ENCODE data around the gene RPL13A.
"Not testable (repeated sequence)": the region's sequence is repeated elsewhere in the genome, so short reads cannot be mapped to it uniquely, and the experiment has no call there.

RPL13A gene

GRCh38 chr19:49456326-49456725, 31.1 kb upstream of the RPL13A start:
- DNase-seq (ENCODE audit: low read depth, low spot score) = no peak

DNA sequence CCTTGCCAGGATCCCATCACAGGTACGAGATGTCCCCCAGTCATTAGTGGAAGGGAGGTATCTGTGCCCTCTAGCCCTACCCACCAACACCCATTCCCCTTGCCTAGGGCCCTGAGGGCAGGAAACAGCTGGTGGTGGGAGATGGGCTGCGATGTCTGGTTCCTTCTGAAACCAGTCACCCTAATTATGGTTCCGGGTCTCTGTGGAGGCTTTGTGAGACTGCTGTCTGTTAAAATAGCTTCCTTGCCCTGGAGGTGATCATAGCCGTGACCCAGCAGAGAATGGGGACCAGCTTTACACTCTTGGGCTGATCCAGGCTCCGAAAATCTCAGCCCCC, 28.9 kb upstream of the RPL13A start:
- DNase-seq (ENCODE audit: low read depth, low spot score) = no peak

DNA sequence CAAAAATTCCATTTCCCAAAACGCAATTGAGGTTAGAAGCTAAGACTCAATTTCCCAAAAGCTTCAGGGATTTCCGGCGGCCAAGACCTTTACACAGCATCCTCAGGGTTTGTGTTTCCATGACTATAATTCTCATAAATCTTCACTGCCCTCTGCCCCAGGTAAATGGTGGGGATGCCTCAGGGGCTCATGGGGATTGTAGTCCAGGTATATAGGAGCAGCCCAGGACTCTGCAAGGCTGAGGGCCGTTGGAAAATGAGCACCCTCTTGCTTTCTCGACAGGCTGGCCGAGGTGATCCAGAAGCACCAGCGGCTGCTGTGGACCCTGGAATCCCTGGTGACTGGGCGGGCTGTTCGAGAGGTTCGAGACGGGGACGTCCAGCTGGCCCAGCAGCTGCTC, 28.0 kb upstream of the RPL13A start:
- DNase-seq (ENCODE audit: low read depth, low spot score) = no peak

DNA sequence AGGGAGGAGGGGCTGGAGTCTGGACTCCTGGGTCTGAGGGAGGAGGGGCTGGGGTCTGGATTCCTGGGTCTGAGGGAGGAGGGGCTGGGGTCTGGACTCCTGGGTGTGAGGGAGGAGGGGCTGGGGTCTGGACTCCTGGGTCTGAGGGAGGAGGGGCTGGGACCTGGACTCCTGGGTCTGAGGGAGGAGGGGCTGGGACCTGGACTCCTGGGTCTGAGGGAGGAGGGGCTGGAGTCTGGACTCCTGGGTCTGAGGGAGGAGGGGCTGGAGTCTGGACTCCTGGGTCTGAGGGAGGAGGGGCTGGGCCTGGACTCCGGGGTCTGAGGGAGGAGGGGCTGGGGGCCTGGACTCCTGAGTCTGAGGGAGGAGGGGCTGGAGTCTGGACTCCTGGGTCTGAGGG, 26.3 kb upstream of the RPL13A start:
- DNase-seq (ENCODE audit: low read depth, low spot score) = not testable (repeated sequence)

- no peak for DNase-seq (ENCODE audit: low read depth, low spot score)
Observed at GRCh38 chr19:49461656-49462055, 25.8 kb upstream of the RPL13A start.

- no peak for DNase-seq (ENCODE audit: low read depth, low spot score)
Observed at GRCh38 chr19:49462492-49462891, 24.9 kb upstream of the RPL13A start.

- no peak for DNase-seq (ENCODE audit: low read depth, low spot score)
Observed at GRCh38 chr19:49463960-49464740, 23.3 kb upstream of the RPL13A start.

DNA sequence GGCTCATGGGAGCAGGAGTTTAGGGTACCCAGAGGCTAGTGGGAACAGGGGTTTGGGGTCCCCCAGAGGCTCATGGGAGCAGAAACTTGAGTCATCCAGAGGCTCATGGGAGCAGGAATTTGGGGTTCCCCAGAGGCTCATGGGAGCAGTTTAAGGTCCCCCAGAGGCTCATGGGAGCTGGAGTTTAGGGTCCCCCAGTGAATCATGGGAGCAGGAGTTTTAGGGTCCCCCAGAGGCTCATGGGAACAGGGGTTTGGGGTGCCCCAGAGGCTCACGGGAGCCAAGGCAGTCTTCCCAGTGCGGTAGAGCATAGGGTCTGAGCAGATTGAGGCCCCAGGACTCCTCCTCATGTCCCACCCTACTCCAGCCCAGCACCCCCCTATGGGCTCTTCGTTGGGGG, 22.0 kb upstream of the RPL13A start:
- no peak for DNase-seq (ENCODE audit: low read depth, low spot score)

- no peak for DNase-seq (ENCODE audit: low read depth, low spot score)
Observed at GRCh38 chr19:49468199-49468598, 19.2 kb upstream of the RPL13A start.

DNA sequence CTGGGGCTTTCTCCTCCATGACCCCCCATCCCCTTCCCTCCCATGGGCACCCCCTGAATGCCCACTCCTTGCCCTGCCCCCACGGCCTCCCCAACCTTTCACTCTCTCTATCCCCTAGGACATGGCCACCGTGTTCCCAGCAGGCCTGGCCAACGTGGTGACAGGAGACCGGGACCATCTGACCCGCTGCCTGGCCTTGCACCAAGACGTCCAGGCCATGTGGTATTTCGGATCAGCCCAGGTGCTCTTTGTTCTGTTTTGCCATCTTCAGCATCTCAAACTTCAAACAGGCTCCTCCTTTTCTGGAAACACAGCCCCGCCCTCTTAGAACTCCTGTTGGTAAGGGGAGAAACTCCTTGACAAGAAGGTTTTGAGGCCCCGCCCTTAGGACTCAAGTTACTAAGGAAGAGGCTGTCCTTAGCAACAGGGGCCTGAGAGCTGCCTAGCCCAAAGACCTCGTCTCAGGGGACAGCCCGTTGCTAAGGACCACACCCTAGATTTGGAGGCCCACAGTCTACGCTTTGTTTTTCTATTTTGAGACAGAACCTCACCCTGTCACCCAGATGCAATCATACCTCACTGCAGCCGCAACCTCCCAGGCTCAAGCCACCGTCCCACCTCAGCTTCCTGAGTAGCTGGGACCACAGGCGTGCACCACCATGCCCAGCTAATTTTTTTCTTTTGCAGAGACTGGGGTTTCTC, 18.5 kb upstream of the RPL13A start:
- DNase-seq (ENCODE audit: low read depth, low spot score) = no peak

DNA sequence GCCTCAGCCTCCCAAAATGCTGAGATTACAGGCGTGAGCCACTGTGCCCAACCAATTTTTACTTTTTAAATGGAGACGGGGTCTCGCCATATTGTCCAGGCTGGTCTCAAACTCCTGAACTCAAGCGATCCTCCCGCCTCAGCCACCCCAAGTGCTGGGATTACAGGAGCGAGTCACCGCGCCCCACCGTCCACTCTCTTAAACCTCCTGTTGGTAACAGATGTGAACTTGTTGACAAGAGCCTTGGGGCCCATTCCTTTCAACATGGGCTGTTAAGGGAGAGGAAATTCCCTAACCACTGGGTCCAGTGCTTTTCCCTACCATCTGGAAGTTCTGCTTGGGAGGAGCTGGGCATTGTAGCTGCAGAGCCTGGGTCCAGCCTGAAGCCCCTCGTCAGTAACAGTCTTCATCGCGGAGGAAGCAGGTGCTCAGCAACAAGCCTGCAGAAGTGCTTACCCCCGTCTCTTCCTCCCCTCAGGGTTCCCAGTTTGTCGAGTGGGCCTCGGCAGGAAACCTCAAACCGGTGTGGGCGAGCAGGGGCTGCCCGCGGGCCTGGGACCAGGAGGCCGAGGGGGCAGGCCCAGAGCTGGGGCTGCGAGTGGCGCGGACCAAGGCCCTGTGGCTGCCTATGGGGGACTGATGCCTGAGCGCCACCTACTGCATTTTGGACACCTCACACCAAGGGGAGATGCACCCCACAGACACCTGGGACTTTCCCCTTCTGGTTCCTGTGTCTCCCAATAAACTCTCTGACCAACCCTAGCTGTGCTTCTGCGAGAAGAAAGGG, 17.4 kb upstream of the RPL13A start:
- DNase-seq (ENCODE audit: low read depth, low spot score) = no peak

DNA sequence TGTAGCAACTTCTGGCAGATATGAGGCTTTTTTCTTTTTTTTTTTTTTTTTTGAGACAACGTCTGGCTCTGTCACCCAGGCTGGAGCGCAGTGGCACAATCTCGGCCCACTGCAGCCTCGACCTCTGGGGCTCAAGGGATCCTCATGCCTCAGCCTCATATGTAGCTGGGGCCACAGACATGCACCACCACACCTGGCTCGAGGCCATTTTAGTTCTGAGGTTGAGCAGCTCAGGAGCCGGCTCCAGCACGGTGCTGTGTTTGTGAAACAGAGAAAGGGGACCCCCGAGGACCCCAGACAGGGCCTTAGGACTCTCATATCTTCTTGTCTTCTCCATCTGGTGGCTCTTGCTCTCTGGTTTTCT, 16.8 kb upstream of the RPL13A start:
- no peak for DNase-seq (ENCODE audit: low read depth, low spot score)

- no peak for DNase-seq (ENCODE audit: low read depth, low spot score)
Observed at GRCh38 chr19:49472936-49473335, 14.5 kb upstream of the RPL13A start.

DNA sequence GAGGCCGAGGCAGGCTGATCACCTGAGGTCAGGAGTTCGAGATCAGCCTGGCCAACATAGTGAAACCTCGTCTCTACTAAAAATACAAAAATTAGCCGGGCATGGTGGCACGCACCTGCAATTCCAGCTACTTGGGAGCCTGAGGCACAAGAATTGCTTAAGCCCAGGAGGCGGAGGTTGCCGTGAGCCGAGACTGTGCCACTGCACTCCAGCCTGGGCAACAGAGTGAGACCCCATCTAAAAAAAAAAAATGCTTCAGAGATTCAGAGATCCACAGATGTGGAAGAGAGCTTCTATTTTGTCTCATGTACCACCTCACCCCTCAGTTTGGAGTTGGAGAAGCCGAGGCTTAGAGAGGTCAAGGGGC, 13.9 kb upstream of the RPL13A start:
- not testable (repeated sequence) for DNase-seq (ENCODE audit: low read depth, low spot score)

- no peak for DNase-seq (ENCODE audit: low read depth, low spot score)
Observed at GRCh38 chr19:49473868-49474541, 13.4 kb upstream of the RPL13A start, which contains the start of gene FLT3LG. Gene FLT3LG (plus strand): TSS chr19:49474215. CDS start chr19:49474640, 425 bp downstream.

DNA sequence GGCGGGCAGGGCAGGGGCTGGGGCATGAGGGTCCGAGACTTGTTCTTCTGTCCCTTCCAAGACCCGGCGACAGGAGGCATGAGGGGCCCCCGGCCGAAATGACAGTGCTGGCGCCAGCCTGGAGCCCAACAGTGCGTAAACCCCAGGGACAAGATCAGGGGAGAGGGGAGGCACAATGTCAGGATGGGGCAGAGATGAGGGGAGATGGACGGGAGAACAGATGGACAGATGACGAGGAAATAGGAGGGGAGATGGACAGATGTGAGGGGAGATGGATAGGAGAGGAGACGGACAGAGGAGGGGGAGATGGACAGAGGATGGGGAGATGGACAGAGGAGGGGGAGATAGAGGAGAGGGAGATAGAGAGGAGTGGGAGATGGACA, 12.9 kb upstream of the RPL13A start:
- no peak for DNase-seq (ENCODE audit: low read depth, low spot score)

DNA sequence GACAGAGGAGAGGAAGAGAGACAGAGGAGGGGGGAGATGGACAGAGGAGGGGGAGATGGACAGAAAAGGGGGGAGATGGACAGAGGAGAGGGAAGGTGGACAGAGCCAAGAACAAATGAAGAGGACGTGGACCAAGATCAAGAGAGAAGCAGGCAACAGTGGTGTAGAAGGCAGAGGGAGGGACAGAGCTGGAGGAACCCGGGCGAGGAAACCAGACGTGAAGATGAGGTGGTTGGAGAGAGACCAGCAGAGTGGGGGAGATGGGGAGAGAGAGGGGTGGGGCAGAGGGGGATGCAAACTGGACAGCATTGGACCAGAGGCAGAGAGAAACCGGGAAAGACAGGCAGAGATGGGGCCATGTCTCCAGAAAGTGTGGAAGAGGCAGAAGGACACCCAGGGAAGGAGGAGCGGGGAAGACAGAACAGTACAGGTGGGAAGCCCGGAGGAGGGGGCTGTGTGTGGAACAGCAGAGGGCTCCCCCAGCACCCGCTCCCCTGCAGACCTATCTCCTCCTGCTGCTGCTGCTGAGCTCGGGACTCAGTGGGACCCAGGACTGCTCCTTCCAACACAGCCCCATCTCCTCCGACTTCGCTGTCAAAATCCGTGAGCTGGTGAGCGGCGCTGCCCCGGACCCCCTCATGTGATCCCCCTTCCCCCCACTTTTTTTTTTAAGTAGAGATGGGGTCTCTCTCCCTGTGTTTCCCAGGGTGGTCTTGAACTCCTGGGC, 12.1 kb upstream of the RPL13A start:
- no peak for DNase-seq (ENCODE audit: low read depth, low spot score)

DNA sequence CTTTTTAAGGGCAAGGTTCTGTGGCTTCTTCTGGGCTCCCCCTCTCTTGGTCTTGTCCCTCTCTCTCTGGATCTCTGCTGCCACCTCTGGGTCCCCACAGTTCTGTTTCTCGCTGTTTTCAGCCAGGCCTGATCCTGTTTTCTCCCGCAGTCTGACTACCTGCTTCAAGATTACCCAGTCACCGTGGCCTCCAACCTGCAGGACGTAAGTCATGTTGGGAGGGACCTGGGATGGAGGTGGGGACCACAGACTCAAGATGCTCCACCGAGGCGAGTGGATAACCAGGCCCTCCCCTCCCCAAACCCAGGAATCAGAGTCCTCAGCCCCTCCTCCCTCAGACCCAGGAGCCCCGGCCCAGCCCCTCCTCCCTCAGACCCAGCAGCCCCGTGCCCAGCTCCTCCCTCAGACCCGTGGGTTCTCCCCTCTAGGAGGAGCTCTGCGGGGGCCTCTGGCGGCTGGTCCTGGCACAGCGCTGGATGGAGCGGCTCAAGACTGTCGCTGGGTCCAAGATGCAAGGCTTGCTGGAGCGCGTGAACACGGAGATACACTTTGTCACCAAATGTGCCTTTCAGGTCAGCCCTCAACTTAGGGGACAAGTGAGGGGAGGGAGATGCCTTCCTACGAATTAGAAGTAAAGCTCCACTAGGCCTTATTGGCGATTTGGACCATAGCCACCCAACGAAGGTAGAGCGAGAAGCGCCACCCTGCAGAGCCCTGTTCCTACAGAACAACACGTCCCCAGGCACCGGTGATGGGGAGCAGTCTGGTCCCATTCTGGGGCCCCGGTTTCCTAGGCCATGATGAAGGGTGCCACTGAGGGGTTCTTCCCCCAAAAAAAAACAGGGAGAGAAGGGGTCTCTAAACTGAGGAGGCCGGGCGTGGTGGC, 11.2 kb upstream of the RPL13A start:
- no peak for DNase-seq (ENCODE audit: low read depth, low spot score)

- DNase-seq (ENCODE audit: low read depth, low spot score) = no peak
Observed at GRCh38 chr19:49479975-49480628, 7.3 kb upstream of the RPL13A start.
